ENCODE data around the gene BAIAP2.
"Not testable (repeated sequence)": the region's sequence is repeated elsewhere in the genome, so short reads cannot be mapped to it uniquely, and the experiment has no call there.

DNA sequence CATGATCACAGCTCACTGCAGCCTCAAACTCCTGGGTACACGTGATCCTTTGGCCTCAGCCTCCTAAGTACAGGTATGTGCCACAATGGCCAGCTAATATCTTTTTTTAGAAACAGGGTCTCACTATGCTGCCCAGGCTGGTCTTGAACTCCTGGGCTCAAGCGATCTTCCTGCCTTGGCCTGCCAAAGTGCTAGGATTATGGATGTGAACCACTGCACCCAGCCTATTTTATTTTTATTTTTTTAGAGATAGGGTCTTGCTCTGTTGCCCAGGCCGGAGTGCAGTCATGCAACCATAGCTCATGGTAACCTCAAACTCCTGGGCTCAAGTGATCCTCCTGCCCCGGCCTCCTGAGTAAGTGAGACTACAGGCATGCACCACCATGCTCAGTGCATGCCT, 17.6 kb upstream of the BAIAP2 start:
- TF ChIP-seq, protein P1, sequence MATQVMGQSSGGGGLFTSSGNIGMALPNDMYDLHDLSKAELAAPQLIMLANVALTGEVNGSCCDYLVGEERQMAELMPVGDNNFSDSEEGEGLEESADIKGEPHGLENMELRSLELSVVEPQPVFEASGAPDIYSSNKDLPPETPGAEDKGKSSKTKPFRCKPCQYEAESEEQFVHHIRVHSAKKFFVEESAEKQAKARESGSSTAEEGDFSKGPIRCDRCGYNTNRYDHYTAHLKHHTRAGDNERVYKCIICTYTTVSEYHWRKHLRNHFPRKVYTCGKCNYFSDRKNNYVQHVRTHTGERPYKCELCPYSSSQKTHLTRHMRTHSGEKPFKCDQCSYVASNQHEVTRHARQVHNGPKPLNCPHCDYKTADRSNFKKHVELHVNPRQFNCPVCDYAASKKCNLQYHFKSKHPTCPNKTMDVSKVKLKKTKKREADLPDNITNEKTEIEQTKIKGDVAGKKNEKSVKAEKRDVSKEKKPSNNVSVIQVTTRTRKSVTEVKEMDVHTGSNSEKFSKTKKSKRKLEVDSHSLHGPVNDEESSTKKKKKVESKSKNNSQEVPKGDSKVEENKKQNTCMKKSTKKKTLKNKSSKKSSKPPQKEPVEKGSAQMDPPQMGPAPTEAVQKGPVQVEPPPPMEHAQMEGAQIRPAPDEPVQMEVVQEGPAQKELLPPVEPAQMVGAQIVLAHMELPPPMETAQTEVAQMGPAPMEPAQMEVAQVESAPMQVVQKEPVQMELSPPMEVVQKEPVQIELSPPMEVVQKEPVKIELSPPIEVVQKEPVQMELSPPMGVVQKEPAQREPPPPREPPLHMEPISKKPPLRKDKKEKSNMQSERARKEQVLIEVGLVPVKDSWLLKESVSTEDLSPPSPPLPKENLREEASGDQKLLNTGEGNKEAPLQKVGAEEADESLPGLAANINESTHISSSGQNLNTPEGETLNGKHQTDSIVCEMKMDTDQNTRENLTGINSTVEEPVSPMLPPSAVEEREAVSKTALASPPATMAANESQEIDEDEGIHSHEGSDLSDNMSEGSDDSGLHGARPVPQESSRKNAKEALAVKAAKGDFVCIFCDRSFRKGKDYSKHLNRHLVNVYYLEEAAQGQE (IDR thresholded peaks at IDR 0.05) = not testable (repeated sequence)
- TF ChIP-seq, protein P2, sequence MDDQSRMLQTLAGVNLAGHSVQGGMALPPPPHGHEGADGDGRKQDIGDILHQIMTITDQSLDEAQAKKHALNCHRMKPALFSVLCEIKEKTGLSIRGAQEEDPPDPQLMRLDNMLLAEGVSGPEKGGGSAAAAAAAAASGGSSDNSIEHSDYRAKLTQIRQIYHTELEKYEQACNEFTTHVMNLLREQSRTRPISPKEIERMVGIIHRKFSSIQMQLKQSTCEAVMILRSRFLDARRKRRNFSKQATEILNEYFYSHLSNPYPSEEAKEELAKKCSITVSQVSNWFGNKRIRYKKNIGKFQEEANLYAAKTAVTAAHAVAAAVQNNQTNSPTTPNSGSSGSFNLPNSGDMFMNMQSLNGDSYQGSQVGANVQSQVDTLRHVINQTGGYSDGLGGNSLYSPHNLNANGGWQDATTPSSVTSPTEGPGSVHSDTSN (IDR thresholded peaks at IDR 0.05) = not testable (repeated sequence)
- not testable (repeated sequence) for TF ChIP-seq BHLHE40 (IDR thresholded peaks at IDR 0.05; ENCODE audit: low read depth, low read length); EP300 (IDR thresholded peaks at IDR 0.05); CHD2 (IDR thresholded peaks at IDR 0.05; ENCODE audit: low read length, partially characterized antibody); POLR2AphosphoS2 (conservative IDR thresholded peaks at IDR 0.05; ENCODE audit: low read length); TP53 (CRISPR knock-in tag; IDR thresholded peaks at IDR 0.05); JUN (IDR thresholded peaks at IDR 0.05); HDAC2 (IDR thresholded peaks at IDR 0.05); POLR2A (IDR thresholded peaks at IDR 0.05; ENCODE audit: low read length); JUNB (IDR thresholded peaks at IDR 0.05)
- TF ChIP-seq, protein P3, sequence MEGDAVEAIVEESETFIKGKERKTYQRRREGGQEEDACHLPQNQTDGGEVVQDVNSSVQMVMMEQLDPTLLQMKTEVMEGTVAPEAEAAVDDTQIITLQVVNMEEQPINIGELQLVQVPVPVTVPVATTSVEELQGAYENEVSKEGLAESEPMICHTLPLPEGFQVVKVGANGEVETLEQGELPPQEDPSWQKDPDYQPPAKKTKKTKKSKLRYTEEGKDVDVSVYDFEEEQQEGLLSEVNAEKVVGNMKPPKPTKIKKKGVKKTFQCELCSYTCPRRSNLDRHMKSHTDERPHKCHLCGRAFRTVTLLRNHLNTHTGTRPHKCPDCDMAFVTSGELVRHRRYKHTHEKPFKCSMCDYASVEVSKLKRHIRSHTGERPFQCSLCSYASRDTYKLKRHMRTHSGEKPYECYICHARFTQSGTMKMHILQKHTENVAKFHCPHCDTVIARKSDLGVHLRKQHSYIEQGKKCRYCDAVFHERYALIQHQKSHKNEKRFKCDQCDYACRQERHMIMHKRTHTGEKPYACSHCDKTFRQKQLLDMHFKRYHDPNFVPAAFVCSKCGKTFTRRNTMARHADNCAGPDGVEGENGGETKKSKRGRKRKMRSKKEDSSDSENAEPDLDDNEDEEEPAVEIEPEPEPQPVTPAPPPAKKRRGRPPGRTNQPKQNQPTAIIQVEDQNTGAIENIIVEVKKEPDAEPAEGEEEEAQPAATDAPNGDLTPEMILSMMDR (IDR thresholded peaks at IDR 0.05) = not testable (repeated sequence)
- TF ChIP-seq, protein P4, sequence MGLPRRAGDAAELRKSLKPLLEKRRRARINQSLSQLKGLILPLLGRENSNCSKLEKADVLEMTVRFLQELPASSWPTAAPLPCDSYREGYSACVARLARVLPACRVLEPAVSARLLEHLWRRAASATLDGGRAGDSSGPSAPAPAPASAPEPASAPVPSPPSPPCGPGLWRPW (IDR thresholded peaks at IDR 0.05) = not testable (repeated sequence)

Data from A549 (cell line).